K562 (cell line): ENCODE data around the gene KDM5A. TPM values are rescaled to one million over a fixed set of nuclear protein-coding genes. Genes with fewer than 3 reads are reported as not detected.
"Not testable (repeated sequence)": the region's sequence is repeated elsewhere in the genome, so short reads cannot be mapped to it uniquely, and the experiment has no call there.

Source experiments
- ATAC-seq: fragments of 200-7000 bp; cut with Tn5 transposase; 3 replicates; pipeline ENCODE4 v1.9.1; 2020; ENCODE audit warnings: moderate library complexity
- BruUV-seq: library from RNA; stranded (reverse); fragments of 400-500 nt; replicated peaks from 2 replicates; lab custom pipeline; 2021; lab: Mats Ljungman, UMichigan
- CTCF ChIA-PET: fragments of 300-600 bp; formaldehyde crosslinking; extraction: SDS; loops from one replicate; lab custom pipeline; 2021; ENCODE audit warnings: low intra/inter-chr PET ratio; lab: Yijun Ruan, JAX
- POLR2A ChIA-PET: fragments of 300-600, 350-650 bp; sonication (Branson Sonifier 250); formaldehyde crosslinking; extraction: SDS; loops from one replicate; lab custom pipeline; 2021; ENCODE audit warnings: antibody characterized with exemption, inconsistent platforms; lab: Yijun Ruan, JAX
- DNase-seq, 4 experiments: peaks; one replicate each; pipeline versions ENCODE4 v3.0.0 to v3.0.0-alpha.2; 2011 to 2018; ENCODE audit warnings: low spot score in 3 of 4, mixed read lengths in 3 of 4; ENCODE audit errors: extremely low read depth in 1 of 4
- FAIRE-seq: peaks from 2 replicates; lab custom pipeline; 2011; peaks lifted over from hg19 to GRCh38; lab: Jason Lieb, UNC
- H2AFZ ChIP-seq: 2 replicates; pipeline ENCODE4 v1.6.0; 2011; ENCODE audit warnings: low read depth, low read length, control low read depth, inconsistent platforms
- H3K27ac ChIP-seq: fragments of 200-600 bp; 3 replicates; pipeline ENCODE4 v1.8.0; 2011; ENCODE audit warnings: low read depth, mild to moderate bottlenecking, control low read depth, inconsistent platforms, low read length, moderate library complexity, mixed read lengths; ENCODE audit errors: extremely low read depth
- H3K27me3 ChIP-seq, 2 experiments: fragments of 300-600 bp in 1 of 2; 2 replicates in 1 of 2; 3 replicates in 1 of 2; pipeline versions ENCODE4 v1.6.0 to v1.8.0; 2011; ENCODE audit warnings: inconsistent platforms in 2 of 2, low read length in 2 of 2, mild to moderate bottlenecking in 1 of 2, mixed read lengths in 1 of 2, moderate library complexity in 1 of 2; ENCODE audit not compliant: control insufficient read depth in 2 of 2, insufficient read depth in 2 of 2
- H3K36me3 ChIP-seq: fragments of 300-600 bp; 3 replicates; pipeline ENCODE4 v1.8.0; 2011; ENCODE audit warnings: mild to moderate bottlenecking, low read length, inconsistent platforms; ENCODE audit not compliant: control insufficient read depth, insufficient read depth
- H3K4me1 ChIP-seq, 2 experiments: fragments of 200-600 bp in 1 of 2; replicated peaks in 1 of 2; 2 replicates in 1 of 2; 3 replicates in 1 of 2; pipeline versions ENCODE4 v1.5.1 to v1.8.0; 2011; ENCODE audit warnings: inconsistent platforms in 2 of 2, low read length in 2 of 2, mild to moderate bottlenecking in 1 of 2, mixed read lengths in 1 of 2, moderate library complexity in 1 of 2; ENCODE audit not compliant: control insufficient read depth in 2 of 2, insufficient read depth in 2 of 2
- H3K4me2 ChIP-seq: 2 replicates; pipeline ENCODE4 v1.6.1; 2011; ENCODE audit warnings: low read length, control low read depth, inconsistent platforms, mixed read lengths; ENCODE audit not compliant: insufficient read depth
- H3K4me3 ChIP-seq: fragments of 200-600 bp; sonication (generic), shearing (Covaris generic); 2 replicates; pipeline ENCODE4 v1.5.1; 2016; ENCODE audit warnings: control low read depth, inconsistent platforms
- H3K79me2 ChIP-seq: fragments of 200-600 bp; 3 replicates; pipeline ENCODE4 v1.8.0; 2011; ENCODE audit warnings: low read length, inconsistent platforms; ENCODE audit not compliant: control insufficient read depth, insufficient read depth
- H3K9ac ChIP-seq, 2 experiments: 2 replicates each; pipeline versions ENCODE4 v1.6.0 to v1.6.1; 2011; ENCODE audit warnings: low read depth in 2 of 2, low read length in 2 of 2, control low read depth in 1 of 2, inconsistent platforms in 1 of 2, mild to moderate bottlenecking in 1 of 2, mixed read lengths in 1 of 2; ENCODE audit not compliant: insufficient read depth in 1 of 2
- H3K9me1 ChIP-seq: one replicate; pipeline ENCODE4 v1.6.0; 2011; ENCODE audit warnings: inconsistent platforms, mild to moderate bottlenecking, low read length, moderate library complexity; ENCODE audit not compliant: control insufficient read depth, insufficient read depth
- H3K9me3 ChIP-seq: replicated peaks from 2 replicates; pipeline ENCODE4 v1.5.1; 2011; ENCODE audit warnings: low read depth, low read length, inconsistent platforms; ENCODE audit not compliant: control insufficient read depth, insufficient read depth
- H4K20me1 ChIP-seq: replicated peaks from 2 replicates; pipeline ENCODE4 v1.6.1; 2011; ENCODE audit warnings: low read length, inconsistent platforms, mixed read lengths; ENCODE audit not compliant: control insufficient read depth, insufficient read depth
- NFE2 ChIP-seq: IDR thresholded peaks from 2 replicates; pipeline ENCODE4 v1.6.1; 2014; ENCODE audit warnings: antibody characterized with exemption, low read depth
- XRCC3 ChIP-seq: fragments of 450-650 bp; IDR thresholded peaks from 2 replicates; pipeline ENCODE4 v1.6.1; 2017; ENCODE audit warnings: mild to moderate bottlenecking, moderate library complexity
- WGBS: fragments of 100-300 bp; shearing (Covaris generic); methylation state at CpG from one replicate; pipeline ENCODE4 v1.1.6; 2016; ENCODE audit warnings: low coverage, mixed read lengths; ENCODE audit not compliant: insufficient coverage; ENCODE audit errors: missing lambda C conversion rate; 5-methylcytosine and 5-hydroxymethylcytosine counted together
- in situ Hi-C: fragments of 300-500 bp; cut with MboI; formaldehyde crosslinking; loops from 4 replicates; pipeline ENCODE4 v1.15.0; 2018; ENCODE audit warnings: inconsistent platforms, mixed read lengths
- intact Hi-C: fragments of 100-400 bp; cut with micrococcal nuclease; formaldehyde crosslinking; loops from 2 replicates; pipeline ENCODE4 v1.14.2; 2022
- polyA plus RNA-seq, 8 experiments: library from polyadenylated mRNA; depleted of rRNA in 4 of 8; stranded (reverse) in 5 of 8; unstranded in 3 of 8; fragments of >200 nt; fragmentation: Nextera tagmentation in 2 of 8; fragmentation: Illumina TruSeq in 1 of 8; extraction: Ambion mirVana in 2 of 8; extraction: Trizol in 1 of 8; gene quantifications; 2 replicates each; pipeline versions ENCODE4 v1.2.1 to v1.2.3, GENCODE V29; 2011 to 2014; ENCODE audit warnings: inconsistent platforms in 1 of 8, missing spikeins in 1 of 8
- total RNA-seq, 7 experiments: library from RNA; depleted of rRNA in 6 of 7; stranded (reverse); fragments of >200 nt in 6 of 7; fragmentation: Illumina TruSeq in 2 of 7; extraction: Trizol in 2 of 7; gene quantifications; 2 replicates each; pipeline versions ENCODE4 v1.2.1 to v1.2.3, GENCODE V29; 2011 to 2021; ENCODE audit warnings: low replicate concordance in 1 of 7
- TF ChIP-seq, protein P1 (sequence below): fragments of 450-650 bp; conservative IDR thresholded peaks from 2 replicates; pipeline ENCODE4 v1.6.1; 2016; ENCODE audit warnings: missing genetic modification characterization, low read depth, mild to moderate bottlenecking, missing compliant biosample characterization, moderate library complexity

The KDM5A gene
- total and polyA plus RNA-seq, 9 of the 15 experiments (the other 6 are each of a cell fraction or from before 2014, with no cell fraction given) = 5.5 to 35.1 (median 13.1) TPM

- H3K9me3 ChIP-seq, H3K79me2 ChIP-seq, FAIRE-seq, H3K27ac ChIP-seq, H4K20me1 ChIP-seq, H3K9me1 ChIP-seq, CTCF ChIA-PET, DNase-seq, H3K4me2 ChIP-seq, H3K4me3 ChIP-seq, H3K36me3 ChIP-seq, BruUV-seq, H3K9ac ChIP-seq, H2AFZ ChIP-seq, POLR2A ChIA-PET, H3K4me1 ChIP-seq, intact Hi-C loops, ATAC-seq, in situ Hi-C loops: not testable (repeated sequence)
- WGBS = 20% methylated on average over 4 of the region's 4 CpGs
- peaks cover 3 to 38% of the 10 kb centered on the region in 2 experiments for H3K27me3 ChIP-seq
These were observed 153.2 kb downstream of the KDM5A start for GRCh38 chr12:235967-236366.

- Histone ChIP-seq H3K4me1 (no peaks in the 10 kb centered on the region; a peak in 1 of 5 replicates), H3K36me3 (no peaks in the 10 kb centered on the region), H3K27me3 (peaks cover 3 to 37% of the 10 kb centered on the region in 2 experiments), H2AFZ (no peak overlapping the region), H3K9me3 (0 out of 2 replicates have a peak, but pooled peaks cover 1% of the 10 kb centered on the region), H3K27ac (no peak overlapping the region), H3K4me2 (no peak overlapping the region), H3K79me2 (no peaks in the 10 kb centered on the region), H4K20me1 (no peaks in the 10 kb centered on the region), H3K4me3 (no peak overlapping the region), H3K9me1 (no peaks in the 10 kb centered on the region), H3K9ac (no peak overlapping the region)
- no TSS peak for BruUV-seq
- POLR2A ChIA-PET = no interaction called here
- ATAC-seq (no peak), FAIRE-seq (no peak), DNase-seq (no peak)
- 11% methylated on average over 9 of the region's 10 CpGs for WGBS
- TF ChIP-seq, protein P1, sequence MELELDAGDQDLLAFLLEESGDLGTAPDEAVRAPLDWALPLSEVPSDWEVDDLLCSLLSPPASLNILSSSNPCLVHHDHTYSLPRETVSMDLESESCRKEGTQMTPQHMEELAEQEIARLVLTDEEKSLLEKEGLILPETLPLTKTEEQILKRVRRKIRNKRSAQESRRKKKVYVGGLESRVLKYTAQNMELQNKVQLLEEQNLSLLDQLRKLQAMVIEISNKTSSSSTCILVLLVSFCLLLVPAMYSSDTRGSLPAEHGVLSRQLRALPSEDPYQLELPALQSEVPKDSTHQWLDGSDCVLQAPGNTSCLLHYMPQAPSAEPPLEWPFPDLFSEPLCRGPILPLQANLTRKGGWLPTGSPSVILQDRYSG (tag) = no peak
- no peak for TF ChIP-seq XRCC3
- no peak for TF ChIP-seq NFE2
- CTCF ChIA-PET = no interaction called here
- in situ Hi-C loops = no loop called here
- intact Hi-C loops = no loop called here
These were observed 154.2 kb downstream of the KDM5A start for GRCh38 chr12:234891-235415.
